ENCODE measurements around the gene LPGAT1. TPM values are rescaled to one million over a fixed set of nuclear protein-coding genes. Genes with fewer than 3 reads are reported as not detected.

The LPGAT1 gene
- polyA plus RNA-seq, 2 of the 4 experiments (the other 2 are of a cell fraction), result 32.3 to 48.0 TPM

DNA sequence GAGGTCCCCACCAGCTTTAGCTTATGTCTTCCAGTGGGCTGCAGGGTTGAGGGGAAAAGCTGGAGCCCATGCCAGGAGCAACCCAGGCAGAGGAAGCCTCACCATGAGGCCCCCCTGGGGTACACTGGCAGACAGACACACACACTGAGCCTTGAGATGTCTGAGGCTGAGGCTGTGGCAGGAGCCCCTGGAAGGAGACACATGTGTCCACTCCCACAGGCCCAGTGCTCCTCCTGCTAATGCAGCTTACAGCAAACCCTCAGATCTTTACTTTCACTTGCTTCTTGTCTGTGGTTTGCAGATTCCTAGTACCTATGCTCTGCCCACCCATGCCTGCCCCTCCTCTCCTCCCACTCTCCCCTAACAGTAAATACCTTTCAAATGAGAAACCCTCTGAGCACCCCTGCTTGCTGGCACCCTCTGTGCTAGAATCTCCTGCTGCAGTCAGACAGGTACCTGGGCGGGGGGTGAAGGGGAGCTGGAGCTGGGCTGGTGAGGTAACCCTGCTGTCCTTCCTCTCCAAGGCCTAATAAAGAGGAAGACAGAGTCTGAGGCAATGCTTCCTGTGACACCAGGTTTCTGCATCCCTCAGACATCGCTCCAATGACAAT is 91.8 kb downstream of the LPGAT1 start:
- no peak for ATAC-seq
- DNase-seq (ENCODE audit: low read depth in 1 of 2, low spot score in 1 of 2), result no peak
- FAIRE-seq, result no peak
- Histone ChIP-seq H3K9me3 (no peaks in the 10 kb centered on the region), H3K4me2 (0 out of 3 replicates have a peak overlapping the region, but pooled peaks have one; percentile 8), H3K4me1 (peaks cover 61% of the 10 kb centered on the region), H3K27ac (peak overlapping the region; percentile 90 to 92; a peak in 5 of 6 replicates), H3K4me3 (no peak overlapping the region)
- WGBS (ENCODE audit: missing lambda C conversion rate), result 89% methylated on average over 2 of the region's 2 CpGs
- POLR2A ChIA-PET, result no interaction called here
- CTCF ChIA-PET, result interaction anchor here (1.5 to 2.3 kb wide), 3 partner anchors 20 to 90 kb away, joined by 3 to 15 read pairs (median 3); no protein-coding TSS in a partner anchor
- TF ChIP-seq PHF8 (IDR thresholded peaks at IDR 0.05; ENCODE audit: borderline replicate concordance, low read depth) (no peak), HES2 (IDR thresholded peaks at IDR 0.05) (no peak), ZSCAN20 (CRISPR knock-in tag; IDR thresholded peaks at IDR 0.05) (no peak), RCOR1 (IDR thresholded peaks at IDR 0.05; ENCODE audit: low read depth, low read length) (no peak)
- TF ChIP-seq, protein P1, sequence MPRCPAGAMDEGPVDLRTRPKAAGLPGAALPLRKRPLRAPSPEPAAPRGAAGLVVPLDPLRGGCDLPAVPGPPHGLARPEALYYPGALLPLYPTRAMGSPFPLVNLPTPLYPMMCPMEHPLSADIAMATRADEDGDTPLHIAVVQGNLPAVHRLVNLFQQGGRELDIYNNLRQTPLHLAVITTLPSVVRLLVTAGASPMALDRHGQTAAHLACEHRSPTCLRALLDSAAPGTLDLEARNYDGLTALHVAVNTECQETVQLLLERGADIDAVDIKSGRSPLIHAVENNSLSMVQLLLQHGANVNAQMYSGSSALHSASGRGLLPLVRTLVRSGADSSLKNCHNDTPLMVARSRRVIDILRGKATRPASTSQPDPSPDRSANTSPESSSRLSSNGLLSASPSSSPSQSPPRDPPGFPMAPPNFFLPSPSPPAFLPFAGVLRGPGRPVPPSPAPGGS (IDR thresholded peaks at IDR 0.05), result no peak

GRCh38 chr1:211738096-211738690 is 92.4 kb downstream of the LPGAT1 start:
- H3K9me3 ChIP-seq, result no peaks in the 10 kb centered on the region
- WGBS (ENCODE audit: missing lambda C conversion rate), result 76% methylated on average over 9 of the region's 9 CpGs
- DNase-seq (ENCODE audit: low read depth in 1 of 2, low spot score in 1 of 2) (no peak), ATAC-seq (no peak), FAIRE-seq (no peak)
- ChIA-PET POLR2A (no interaction called here), CTCF (interaction anchor here (1.7 to 1.8 kb wide), 2 partner anchors 21 to 40 kb away, joined by 3 to 15 read pairs; no protein-coding TSS in a partner anchor)
- H3K4me3 ChIP-seq, result no peak overlapping the region
- H3K4me2 ChIP-seq, result 0 out of 3 replicates have a peak overlapping the region, but pooled peaks have one; percentile 8
- no peak for TF ChIP-seq JUNB (IDR thresholded peaks at IDR 0.05)
- TF ChIP-seq CHD2 (IDR thresholded peaks at IDR 0.05; ENCODE audit: low read length, partially characterized antibody), result no peak
- no peak for TF ChIP-seq CTCF (IDR thresholded peaks at IDR 0.05)
- TF ChIP-seq FOSL2 (IDR thresholded peaks at IDR 0.05), result no peak
- TF ChIP-seq FOSL2 (CRISPR knock-in tag; IDR thresholded peaks at IDR 0.05), result no peak
- no peak for TF ChIP-seq RARB (CRISPR knock-in tag; IDR thresholded peaks at IDR 0.05)
- TF ChIP-seq MAZ (IDR thresholded peaks at IDR 0.05; ENCODE audit: borderline replicate concordance, low read depth, low read length), result no peak
- TF ChIP-seq REST (IDR thresholded peaks at IDR 0.05), result no peak
- TF ChIP-seq ZFP36 (IDR thresholded peaks at IDR 0.05; ENCODE audit: borderline replicate concordance, partially characterized antibody), result no peak
- no peak for TF ChIP-seq PHF8 (IDR thresholded peaks at IDR 0.05; ENCODE audit: borderline replicate concordance, low read depth)
- TF ChIP-seq HOXB5 (CRISPR knock-in tag; IDR thresholded peaks at IDR 0.05), result no peak
- no peak for TF ChIP-seq POLR2A (IDR thresholded peaks at IDR 0.05; ENCODE audit: low read length)
- TF ChIP-seq, protein P1 (IDR thresholded peaks at IDR 0.05), result no peak
- no peak for TF ChIP-seq POLR2AphosphoS2 (conservative IDR thresholded peaks at IDR 0.05; ENCODE audit: low read length)
- no peak for TF ChIP-seq GATA3 (IDR thresholded peaks at IDR 0.05; ENCODE audit: borderline replicate concordance)
- no peak for TF ChIP-seq CHD4 (IDR thresholded peaks at IDR 0.05; ENCODE audit: borderline replicate concordance)
- TF ChIP-seq CEBPB (IDR thresholded peaks at IDR 0.05), result no peak
- TF ChIP-seq MAX (IDR thresholded peaks at IDR 0.05), result no peak
- TF ChIP-seq SREBF2 (IDR thresholded peaks at IDR 0.05), result no peak
- no peak for TF ChIP-seq SMC3 (IDR thresholded peaks at IDR 0.05)
- TF ChIP-seq TP53 (CRISPR knock-in tag; IDR thresholded peaks at IDR 0.05), result no peak
- peaks cover 63% of the 10 kb centered on the region for H3K4me1 ChIP-seq
- peak overlapping the region; percentile 90 to 92; a peak in 5 of 6 replicates for H3K27ac ChIP-seq
